ENCODE measurements around the gene LRRC23. TPM values are rescaled to one million over a fixed set of nuclear protein-coding genes. Genes with fewer than 3 reads are reported as not detected.
A peak's percentile ranks its signal among the peaks of the same experiment; 100 is the strongest.

Gene LRRC23
- total RNA-seq, 1 donor from 2014 or later = 5.2 TPM

DNA sequence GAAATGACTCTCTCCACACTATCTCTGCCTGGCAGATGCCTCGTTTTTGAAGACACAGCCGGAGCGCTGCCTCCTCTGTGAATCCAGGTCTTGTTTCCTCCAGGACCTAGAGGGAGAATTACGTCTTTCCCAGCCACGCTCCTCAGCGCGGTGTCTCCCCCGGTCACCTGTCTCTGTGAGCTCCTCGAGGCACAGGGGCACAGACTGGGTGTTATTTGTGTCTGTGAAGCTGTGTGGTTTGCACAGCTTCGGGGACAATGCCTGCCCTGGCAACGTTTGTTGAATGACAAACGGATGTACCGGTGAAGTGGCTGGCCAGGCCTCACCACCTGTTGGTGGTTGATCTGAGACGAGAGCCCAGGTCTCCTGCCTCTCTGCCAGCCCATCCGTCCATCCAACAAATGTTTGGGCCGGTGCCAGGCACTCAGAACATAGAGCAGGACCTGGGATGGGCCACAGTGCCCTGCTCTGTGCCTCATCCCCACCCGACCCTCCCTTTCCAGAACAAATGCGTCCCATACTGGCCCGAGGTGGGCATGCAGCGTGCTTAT, 52.6 kb downstream of the LRRC23 start:
- no peak overlapping the region for H2AFZ ChIP-seq (replicated peaks)
- peaks cover 10% of the 10 kb centered on the region for H3K4me1 ChIP-seq
- H3K79me2 ChIP-seq (ENCODE audit: low read depth) = no peaks in the 10 kb centered on the region
- no peaks in the 10 kb centered on the region for H3K9me3 ChIP-seq (ENCODE audit: low read depth)
- no peak overlapping the region for H3K27ac ChIP-seq
- H3K4me2 ChIP-seq = no peak overlapping the region
- H3K36me3 ChIP-seq = no peaks in the 10 kb centered on the region
- H3K9ac ChIP-seq = no peak overlapping the region
- Mint-ChIP-seq H3K27ac (peak overlapping the region; percentile 88), H3K4me3 (no peak overlapping the region), H3K4me1 (peaks cover 46% of the 10 kb centered on the region), H3K9me3 (no peaks in the 10 kb centered on the region), H3K27me3 (ENCODE audit: insufficient read depth, low read depth) (peaks cover 8% of the 10 kb centered on the region), H3K36me3 (no peaks in the 10 kb centered on the region)
- H3F3A ChIP-seq (ENCODE audit: low read depth) = peaks cover 12% of the 10 kb centered on the region
- no peaks in the 10 kb centered on the region for H3K27me3 ChIP-seq
- no peak overlapping the region for H3K4me3 ChIP-seq
- TF ChIP-seq, protein P1, sequence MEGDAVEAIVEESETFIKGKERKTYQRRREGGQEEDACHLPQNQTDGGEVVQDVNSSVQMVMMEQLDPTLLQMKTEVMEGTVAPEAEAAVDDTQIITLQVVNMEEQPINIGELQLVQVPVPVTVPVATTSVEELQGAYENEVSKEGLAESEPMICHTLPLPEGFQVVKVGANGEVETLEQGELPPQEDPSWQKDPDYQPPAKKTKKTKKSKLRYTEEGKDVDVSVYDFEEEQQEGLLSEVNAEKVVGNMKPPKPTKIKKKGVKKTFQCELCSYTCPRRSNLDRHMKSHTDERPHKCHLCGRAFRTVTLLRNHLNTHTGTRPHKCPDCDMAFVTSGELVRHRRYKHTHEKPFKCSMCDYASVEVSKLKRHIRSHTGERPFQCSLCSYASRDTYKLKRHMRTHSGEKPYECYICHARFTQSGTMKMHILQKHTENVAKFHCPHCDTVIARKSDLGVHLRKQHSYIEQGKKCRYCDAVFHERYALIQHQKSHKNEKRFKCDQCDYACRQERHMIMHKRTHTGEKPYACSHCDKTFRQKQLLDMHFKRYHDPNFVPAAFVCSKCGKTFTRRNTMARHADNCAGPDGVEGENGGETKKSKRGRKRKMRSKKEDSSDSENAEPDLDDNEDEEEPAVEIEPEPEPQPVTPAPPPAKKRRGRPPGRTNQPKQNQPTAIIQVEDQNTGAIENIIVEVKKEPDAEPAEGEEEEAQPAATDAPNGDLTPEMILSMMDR (IDR thresholded peaks at IDR 0.05) = no peak
- TF ChIP-seq EZH2 (IDR thresholded peaks at IDR 0.05) (no peak), EZH2phosphoT487 (IDR thresholded peaks at IDR 0.05) (no peak)
- no peak for DNase-seq (ENCODE audit: low spot score)
- no peaks in the 10 kb centered on the region for H4K20me1 ChIP-seq (ENCODE audit: low read depth)

DNA sequence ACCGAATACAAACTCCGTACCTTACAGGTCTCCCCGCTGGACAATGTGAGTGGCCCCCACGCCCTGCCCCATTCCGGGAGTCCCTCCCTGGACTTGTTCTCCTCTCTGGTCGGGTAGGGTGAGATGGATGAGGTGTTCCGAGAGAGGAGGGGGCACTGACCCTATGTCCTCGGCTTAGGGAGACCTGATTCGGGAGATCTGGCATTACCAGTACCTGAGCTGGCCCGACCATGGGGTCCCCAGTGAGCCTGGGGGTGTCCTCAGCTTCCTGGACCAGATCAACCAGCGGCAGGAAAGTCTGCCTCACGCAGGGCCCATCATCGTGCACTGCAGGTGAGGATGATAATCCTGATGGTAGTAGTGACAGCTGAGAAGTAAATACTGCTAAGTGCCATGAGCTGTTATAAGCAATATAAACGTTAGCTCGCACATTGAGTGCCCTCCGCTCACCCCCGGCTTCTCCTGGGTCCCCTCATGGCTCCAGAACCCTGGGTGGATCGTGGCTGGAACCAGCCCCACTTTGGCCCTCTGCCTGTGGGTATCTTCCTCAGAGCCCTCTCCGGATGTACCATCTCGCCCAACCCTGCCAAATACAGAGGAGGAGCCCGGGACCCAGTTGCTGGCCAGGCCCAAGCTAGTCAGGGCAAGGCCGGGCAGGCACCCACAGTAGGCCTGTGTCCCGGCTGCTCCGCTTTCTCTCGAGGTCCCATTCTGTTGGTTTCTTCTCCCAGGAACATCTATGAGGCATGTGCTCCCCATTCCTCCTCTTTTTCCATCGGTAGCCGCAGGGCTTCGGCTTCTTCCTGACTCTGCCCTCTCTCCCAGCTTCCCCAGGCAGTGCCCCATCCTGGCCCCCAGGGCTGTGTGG, 53.4 kb downstream of the LRRC23 start:
- Histone ChIP-seq H2AFZ (replicated peaks) (no peak overlapping the region), H3K9ac (peak overlapping the region; percentile 32), H3K9me3 (ENCODE audit: low read depth) (no peaks in the 10 kb centered on the region), H3K4me1 (peaks cover 18% of the 10 kb centered on the region), H3K4me3 (no peak overlapping the region), H3K36me3 (no peaks in the 10 kb centered on the region), H3K4me2 (no peak overlapping the region), H3F3A (ENCODE audit: low read depth) (peaks cover 20% of the 10 kb centered on the region), H3K79me2 (ENCODE audit: low read depth) (no peaks in the 10 kb centered on the region), H4K20me1 (ENCODE audit: low read depth) (no peaks in the 10 kb centered on the region), H3K27me3 (no peaks in the 10 kb centered on the region), H3K27ac (no peak overlapping the region)
- Mint-ChIP-seq H3K27ac (no peak overlapping the region), H3K36me3 (no peaks in the 10 kb centered on the region), H3K9me3 (no peaks in the 10 kb centered on the region), H3K4me3 (no peak overlapping the region), H3K27me3 (ENCODE audit: insufficient read depth, low read depth) (peaks cover 8% of the 10 kb centered on the region), H3K4me1 (peaks cover 42% of the 10 kb centered on the region)
- no peak for TF ChIP-seq EZH2 (IDR thresholded peaks at IDR 0.05)
- TF ChIP-seq EZH2phosphoT487 (IDR thresholded peaks at IDR 0.05) = no peak
- TF ChIP-seq, protein P1 (IDR thresholded peaks at IDR 0.05) = no peak
- DNase-seq (ENCODE audit: low spot score) = no peak

DNA sequence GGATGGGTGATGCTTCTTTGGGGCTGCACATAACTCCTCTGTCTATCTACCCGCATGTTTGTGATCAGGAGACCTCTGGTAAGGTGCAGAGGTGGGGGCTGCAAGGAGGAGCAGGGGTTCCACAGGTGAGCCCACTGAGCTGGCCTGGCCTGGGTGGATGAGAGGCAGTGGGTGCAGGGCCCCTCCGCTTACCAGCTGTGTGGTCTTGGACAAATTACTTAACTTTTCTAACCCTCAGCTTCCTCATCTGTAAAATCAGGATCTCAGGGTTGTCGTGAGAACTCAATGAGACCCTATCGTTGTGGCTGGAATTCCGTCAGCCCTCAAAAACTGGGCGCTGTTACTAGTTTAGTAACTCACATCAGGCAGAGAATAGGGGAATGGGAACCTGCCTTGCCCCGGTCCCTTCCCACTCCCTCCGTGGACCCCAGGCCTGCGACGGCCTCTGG, 54.0 kb downstream of the LRRC23 start:
- Histone ChIP-seq H3K4me1 (peaks cover 20% of the 10 kb centered on the region), H3F3A (ENCODE audit: low read depth) (peaks cover 24% of the 10 kb centered on the region), H3K36me3 (no peaks in the 10 kb centered on the region), H3K27me3 (no peaks in the 10 kb centered on the region), H3K4me3 (no peak overlapping the region), H3K4me2 (no peak overlapping the region), H3K9ac (no peak overlapping the region), H3K9me3 (ENCODE audit: low read depth) (no peaks in the 10 kb centered on the region), H2AFZ (replicated peaks) (no peak overlapping the region), H3K79me2 (ENCODE audit: low read depth) (no peaks in the 10 kb centered on the region), H4K20me1 (ENCODE audit: low read depth) (no peaks in the 10 kb centered on the region), H3K27ac (no peak overlapping the region)
- no peaks in the 10 kb centered on the region for H3K36me3 Mint-ChIP-seq
- peaks cover 8% of the 10 kb centered on the region for H3K27me3 Mint-ChIP-seq (ENCODE audit: insufficient read depth, low read depth)
- no peak overlapping the region for H3K4me3 Mint-ChIP-seq
- DNase-seq (ENCODE audit: low spot score) = no peak
- H3K9me3 Mint-ChIP-seq = no peaks in the 10 kb centered on the region
- H3K4me1 Mint-ChIP-seq = peaks cover 37% of the 10 kb centered on the region
- TF ChIP-seq, protein P1 (IDR thresholded peaks at IDR 0.05) = no peak
- no peak for TF ChIP-seq EZH2 (IDR thresholded peaks at IDR 0.05)
- no peak for TF ChIP-seq EZH2phosphoT487 (IDR thresholded peaks at IDR 0.05)
- H3K27ac Mint-ChIP-seq = no peak overlapping the region

Data from neural progenitor cell (in vitro differentiated cells).